Measurements from ENCODE around the gene ZMYM3. TPM values are rescaled to one million over a fixed set of nuclear protein-coding genes. Genes with fewer than 3 reads are reported as not detected.

The ZMYM3 gene
- polyA plus RNA-seq, 1 donor (not counting 4 experiments of a cell fraction or from before 2014, with no cell fraction given), result 7.7 TPM

- no peak overlapping the region for H3K9ac ChIP-seq (ENCODE audit: control insufficient read depth, extremely low read depth, insufficient read depth, low read length)
- peaks cover 2% of the 10 kb centered on the region for H3K4me1 ChIP-seq (ENCODE audit: control insufficient read depth, extremely low read depth, insufficient read depth, low read length)
- H3K9me1 ChIP-seq (ENCODE audit: control insufficient read depth, extremely low read depth, insufficient read depth, low read length), result no peaks in the 10 kb centered on the region
- H3K27me3 ChIP-seq (ENCODE audit: control insufficient read depth, extremely low read depth, insufficient read depth, low read length), result no peaks in the 10 kb centered on the region
- H3K4me2 ChIP-seq (ENCODE audit: control insufficient read depth, extremely low read depth, insufficient read depth, low read depth, low read length), result no peak overlapping the region
- no peaks in the 10 kb centered on the region for H3K79me2 ChIP-seq (ENCODE audit: control insufficient read depth, insufficient read depth, low read length)
- dilution Hi-C loops (cut with MboI; ENCODE audit: extremely low pct_ligation_motif_present, low sequenced_read_pairs), result no loop called here
- peaks cover 6 to 7% of the 10 kb centered on the region in 2 experiments for H3K36me3 ChIP-seq (ENCODE audit: control insufficient read depth in 2 of 2, extremely low read depth in 1 of 2, insufficient read depth in 2 of 2, low read length in 2 of 2)
- no peaks in the 10 kb centered on the region for H3K9me3 ChIP-seq (ENCODE audit: control insufficient read depth, low read depth, low read length)
- H4K20me1 ChIP-seq (ENCODE audit: control insufficient read depth, extremely low read depth, insufficient read depth, low read length), result no peaks in the 10 kb centered on the region
- DNase-seq (ENCODE audit: low read depth, low spot score), result no peak
- no peak for TF ChIP-seq CTCF (optimal IDR thresholded peaks at IDR 0.05 in 1 of 3, IDR thresholded peaks at IDR 0.05 in 1 of 3, conservative IDR thresholded peaks at IDR 0.05 in 1 of 3; ENCODE audit: extremely low read depth in 1 of 3, insufficient read depth in 2 of 3, low read length in 3 of 3)
- TF ChIP-seq EZH2 (IDR thresholded peaks at IDR 0.05; ENCODE audit: low read length), result no peak
- FAIRE-seq, result no peak
- H2AFZ ChIP-seq (ENCODE audit: control insufficient read depth, low read length), result no peak overlapping the region
- no peak overlapping the region for H3K27ac ChIP-seq (ENCODE audit: control insufficient read depth, insufficient read depth, low read length)
- no peak overlapping the region for H3K4me3 ChIP-seq (ENCODE audit: control insufficient read depth in 2 of 3, extremely low read depth in 1 of 3, insufficient read depth in 2 of 3, low read depth in 1 of 3, low read length in 3 of 3)
Measured at GRCh38 chrX:71298119-71298518, 44.2 kb upstream of the ZMYM3 start.

- H3K36me3 ChIP-seq (ENCODE audit: control insufficient read depth in 2 of 2, extremely low read depth in 1 of 2, insufficient read depth in 2 of 2, low read length in 2 of 2), result peaks cover 7% of the 10 kb centered on the region in 2 experiments
- H3K4me2 ChIP-seq (ENCODE audit: control insufficient read depth, extremely low read depth, insufficient read depth, low read depth, low read length), result no peak overlapping the region
- no peaks in the 10 kb centered on the region for H3K27me3 ChIP-seq (ENCODE audit: control insufficient read depth, extremely low read depth, insufficient read depth, low read length)
- TF ChIP-seq EZH2 (IDR thresholded peaks at IDR 0.05; ENCODE audit: low read length) (no peak), CTCF (optimal IDR thresholded peaks at IDR 0.05 in 1 of 3, IDR thresholded peaks at IDR 0.05 in 1 of 3, conservative IDR thresholded peaks at IDR 0.05 in 1 of 3; ENCODE audit: extremely low read depth in 1 of 3, insufficient read depth in 2 of 3, low read length in 3 of 3) (no peak)
- DNase-seq (ENCODE audit: low read depth, low spot score) (no peak), FAIRE-seq (no peak)
- H4K20me1 ChIP-seq (ENCODE audit: control insufficient read depth, extremely low read depth, insufficient read depth, low read length), result no peaks in the 10 kb centered on the region
- peaks cover 1% of the 10 kb centered on the region for H3K79me2 ChIP-seq (ENCODE audit: control insufficient read depth, insufficient read depth, low read length)
- H3K9me1 ChIP-seq (ENCODE audit: control insufficient read depth, extremely low read depth, insufficient read depth, low read length), result no peaks in the 10 kb centered on the region
- no peaks in the 10 kb centered on the region for H3K9me3 ChIP-seq (ENCODE audit: control insufficient read depth, low read depth, low read length)
- no peak overlapping the region for H3K4me3 ChIP-seq (ENCODE audit: control insufficient read depth in 2 of 3, extremely low read depth in 1 of 3, insufficient read depth in 2 of 3, low read depth in 1 of 3, low read length in 3 of 3)
- dilution Hi-C loops (cut with MboI; ENCODE audit: extremely low pct_ligation_motif_present, low sequenced_read_pairs), result no loop called here
- H2AFZ ChIP-seq (ENCODE audit: control insufficient read depth, low read length), result no peak overlapping the region
- H3K9ac ChIP-seq (ENCODE audit: control insufficient read depth, extremely low read depth, insufficient read depth, low read length), result no peak overlapping the region
- no peak overlapping the region for H3K27ac ChIP-seq (ENCODE audit: control insufficient read depth, insufficient read depth, low read length)
- no peaks in the 10 kb centered on the region for H3K4me1 ChIP-seq (ENCODE audit: control insufficient read depth, extremely low read depth, insufficient read depth, low read length)
Measured at GRCh38 chrX:71296806-71297205, 42.9 kb upstream of the ZMYM3 start.
